GM19328 (cell line): ENCODE data around the gene RBM20.
A peak's percentile ranks its signal among the peaks of the same experiment; 100 is the strongest.

Source experiments
- ATAC-seq: cut with Tn5 transposase; IDR thresholded peaks from one replicate; pipeline ENCODE4 v1.9.1; 2021; ENCODE audit warnings: mild to moderate bottlenecking, moderate library complexity; ENCODE audit not compliant: unreplicated experiment

RBM20 gene

DNA sequence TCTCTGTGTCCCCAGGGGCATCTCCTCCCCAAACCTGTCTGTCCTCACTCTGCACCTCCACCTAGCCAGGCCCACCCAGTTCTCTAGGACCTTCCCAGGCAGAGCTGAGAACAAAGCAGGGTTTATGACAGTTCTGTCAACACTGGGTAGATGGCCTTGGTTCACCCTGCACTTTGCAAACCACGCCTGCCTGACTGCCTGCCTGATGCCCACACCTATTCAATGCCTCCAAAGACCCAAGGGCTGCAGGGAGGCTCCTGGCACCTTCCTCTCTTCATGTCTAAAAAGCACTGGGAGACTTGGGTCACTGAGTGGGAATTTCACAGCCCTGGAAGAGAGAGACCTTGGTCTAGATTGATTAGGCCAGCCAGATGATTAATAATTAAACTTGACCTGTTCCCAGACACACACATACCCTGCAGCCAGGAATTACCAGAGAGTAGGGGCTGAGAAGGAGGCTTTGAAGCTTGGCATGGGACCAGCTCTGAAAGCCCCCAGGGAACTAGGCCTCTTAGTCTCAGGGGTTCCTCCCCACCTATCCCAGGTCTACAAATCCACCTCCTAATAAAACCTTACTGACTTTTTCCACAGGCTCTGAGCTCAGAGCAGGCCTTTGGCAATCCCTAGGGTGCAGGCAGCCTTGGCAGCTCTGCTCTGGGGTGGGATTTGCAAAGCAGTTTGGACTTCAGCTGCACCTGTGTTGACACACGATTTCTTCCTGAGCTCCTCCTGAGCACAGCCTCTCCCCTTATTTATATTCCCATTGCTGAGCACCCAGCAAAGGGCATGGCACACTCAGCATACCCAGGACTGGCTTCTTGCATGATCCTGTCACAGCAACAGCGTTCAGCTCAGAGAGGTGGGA lies 201.9 kb downstream of the RBM20 start:
- ATAC-seq, result no peak

DNA sequence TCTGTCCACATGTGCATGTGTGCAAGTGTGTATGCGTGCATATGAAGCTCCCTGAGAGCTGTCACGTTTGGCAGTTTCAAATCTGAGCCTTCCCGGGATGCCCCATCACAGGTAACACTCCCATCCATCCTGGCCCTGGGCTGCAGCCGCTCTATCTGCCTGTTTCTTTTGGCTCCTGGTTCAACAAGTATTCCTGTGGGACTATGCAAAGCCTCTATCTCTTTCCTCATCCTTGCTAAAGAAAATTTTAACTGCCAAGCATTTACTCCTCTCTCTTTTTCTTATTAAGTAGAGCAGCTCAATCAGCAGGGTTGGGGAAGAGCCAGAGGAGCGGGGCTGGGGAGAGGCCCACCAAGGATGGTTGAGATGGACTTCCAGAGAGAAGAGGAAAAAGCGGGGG lies 203.2 kb downstream of the RBM20 start:
- ATAC-seq, result no peak

DNA sequence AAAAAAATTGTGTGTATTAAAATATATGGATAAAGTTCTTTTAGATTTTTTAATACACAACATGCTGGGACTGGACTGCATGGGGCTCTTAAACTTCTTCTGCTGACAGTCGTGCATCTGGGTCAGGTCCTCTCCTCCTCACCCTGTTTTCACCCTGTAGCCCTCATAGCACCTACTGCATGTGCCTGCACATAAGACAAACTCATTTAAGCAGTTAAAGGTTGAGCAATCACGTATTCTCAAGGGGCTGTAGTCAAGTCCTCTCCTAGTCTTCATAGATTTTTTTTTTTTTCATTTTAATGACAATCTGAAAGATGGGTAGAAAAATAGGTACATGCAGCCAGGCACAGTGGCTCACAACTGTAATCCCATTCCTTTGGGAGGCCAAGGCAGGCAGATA lies 204.0 kb downstream of the RBM20 start:
- no peak for ATAC-seq

DNA sequence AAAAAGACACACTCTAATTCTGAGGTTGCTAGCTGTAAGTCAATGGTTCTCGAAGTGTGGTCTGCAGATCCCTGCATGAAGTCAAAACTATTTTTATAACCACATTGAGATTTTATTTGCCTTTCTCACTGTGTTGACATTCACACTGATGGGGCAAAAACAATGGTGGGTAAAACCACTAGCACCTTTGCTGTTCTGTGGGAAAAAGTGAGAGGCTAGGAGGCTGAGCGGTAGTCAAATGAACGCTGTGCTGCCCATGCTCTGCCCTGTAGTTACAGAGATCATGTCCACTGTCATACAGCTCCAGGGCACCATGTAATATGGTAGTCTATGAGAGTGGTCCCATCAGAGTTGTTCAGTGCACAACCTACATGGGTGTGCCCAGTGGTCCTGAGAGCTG lies 206.0 kb downstream of the RBM20 start:
- ATAC-seq, result no peak

DNA sequence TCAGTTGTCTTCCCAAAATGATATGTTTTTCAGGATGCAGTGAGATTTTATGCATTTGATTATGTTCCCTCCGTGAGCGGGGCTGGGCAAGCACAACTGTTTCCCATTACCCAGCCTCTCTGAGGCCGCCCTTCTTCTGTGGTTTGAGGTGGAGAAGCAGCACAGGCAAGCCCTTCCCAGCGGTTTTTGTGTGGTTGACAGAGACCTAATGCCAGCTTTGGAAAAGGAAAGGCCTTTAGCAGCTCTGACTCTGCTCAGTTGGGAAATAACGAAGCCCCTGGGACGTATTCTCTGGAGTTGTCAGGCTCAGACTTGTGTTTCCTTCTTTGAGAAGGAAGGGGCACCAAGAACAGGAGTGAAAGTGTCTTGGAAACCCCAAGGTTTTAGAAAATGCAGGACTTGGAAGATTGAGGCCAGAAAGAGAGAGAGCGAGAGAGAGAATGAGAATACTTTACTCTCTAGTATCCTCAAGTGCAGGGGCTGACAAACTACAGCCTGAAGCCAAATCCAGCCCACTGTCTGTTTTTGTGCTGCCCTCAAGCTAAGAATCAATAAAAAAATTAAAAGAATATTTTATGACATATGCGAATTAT lies 207.0 kb downstream of the RBM20 start:
- no peak for ATAC-seq

DNA sequence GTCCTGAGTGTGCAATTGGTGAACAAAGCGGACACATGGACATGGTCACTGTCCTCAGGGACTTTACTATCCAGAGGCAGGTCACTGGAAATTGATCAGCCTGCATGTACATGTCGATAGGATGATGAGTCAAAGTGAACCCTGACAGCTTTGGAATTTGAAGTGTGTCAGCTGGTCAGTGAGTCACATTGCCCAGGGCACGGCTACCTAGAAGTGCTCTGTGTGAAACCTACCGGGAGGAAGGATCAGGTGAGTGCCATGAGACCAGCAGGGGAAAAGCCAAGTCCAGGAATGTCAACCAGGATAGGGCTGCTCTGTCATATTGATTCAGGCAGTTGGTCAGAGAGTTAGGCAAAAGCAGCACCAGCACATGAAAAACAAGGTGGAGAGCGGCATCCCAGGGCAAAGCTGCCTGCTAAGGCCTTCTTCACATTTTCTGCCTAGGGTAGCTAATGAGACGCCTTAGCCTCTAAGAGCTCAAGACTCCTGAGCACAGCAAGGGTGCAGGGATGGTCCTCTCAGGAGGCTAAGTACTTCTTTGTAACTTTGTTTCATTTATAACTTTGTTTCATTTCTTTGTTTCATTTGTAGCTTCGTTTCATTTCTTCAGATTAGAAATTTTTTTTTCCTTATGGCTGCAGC lies 208.2 kb downstream of the RBM20 start:
- no peak for ATAC-seq

DNA sequence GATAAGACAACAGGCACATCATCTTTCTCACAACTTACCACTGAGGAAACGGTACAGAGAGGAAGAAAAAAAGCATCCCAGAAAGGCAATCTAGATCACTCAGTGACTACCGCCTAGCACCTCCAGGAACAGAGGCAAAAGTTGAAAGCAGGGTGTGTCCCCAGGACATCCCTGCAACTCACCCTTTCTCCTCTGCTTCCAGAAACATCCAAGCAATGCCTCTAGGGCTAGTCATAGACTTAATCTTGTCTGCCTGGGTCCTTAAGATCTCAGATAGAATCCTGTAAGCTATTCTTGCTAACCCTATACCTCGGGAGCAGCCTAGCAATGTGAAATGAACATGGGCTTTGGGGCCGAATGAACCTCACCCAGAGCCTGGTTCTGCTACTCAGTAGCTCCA lies 208.8 kb downstream of the RBM20 start:
- no peak for ATAC-seq

DNA sequence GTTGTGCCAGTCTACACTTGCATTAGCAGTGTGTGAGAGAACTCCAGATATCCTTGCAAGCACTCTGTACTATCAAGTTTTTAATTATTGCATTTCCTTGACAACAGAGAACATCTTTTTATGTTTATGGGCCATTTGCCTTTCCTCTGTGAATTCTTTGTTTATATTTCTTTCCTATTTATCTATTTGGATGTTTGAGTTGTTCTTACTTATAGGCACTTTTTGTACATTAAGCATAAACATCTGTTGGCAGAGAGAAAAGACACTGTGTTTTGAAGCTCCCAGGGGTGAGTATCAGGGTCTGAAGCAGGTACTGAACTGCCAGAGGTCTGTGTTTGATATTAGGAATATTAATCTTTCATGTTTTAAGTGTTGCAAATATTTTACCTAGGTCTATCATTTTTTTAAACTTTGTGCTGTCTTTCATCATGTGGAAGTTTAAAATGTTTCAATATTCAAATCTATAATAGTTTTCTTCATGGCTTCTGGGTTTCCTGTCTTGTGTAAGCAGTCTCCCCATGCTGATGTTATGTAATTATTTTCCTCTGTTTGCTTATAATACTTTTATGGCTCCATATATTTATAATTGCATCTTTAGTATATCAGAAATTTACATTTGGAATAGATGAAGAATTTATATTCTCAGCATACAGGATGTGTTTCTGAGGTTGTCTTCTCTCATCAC lies 209.9 kb downstream of the RBM20 start:
- ATAC-seq, result no peak

DNA sequence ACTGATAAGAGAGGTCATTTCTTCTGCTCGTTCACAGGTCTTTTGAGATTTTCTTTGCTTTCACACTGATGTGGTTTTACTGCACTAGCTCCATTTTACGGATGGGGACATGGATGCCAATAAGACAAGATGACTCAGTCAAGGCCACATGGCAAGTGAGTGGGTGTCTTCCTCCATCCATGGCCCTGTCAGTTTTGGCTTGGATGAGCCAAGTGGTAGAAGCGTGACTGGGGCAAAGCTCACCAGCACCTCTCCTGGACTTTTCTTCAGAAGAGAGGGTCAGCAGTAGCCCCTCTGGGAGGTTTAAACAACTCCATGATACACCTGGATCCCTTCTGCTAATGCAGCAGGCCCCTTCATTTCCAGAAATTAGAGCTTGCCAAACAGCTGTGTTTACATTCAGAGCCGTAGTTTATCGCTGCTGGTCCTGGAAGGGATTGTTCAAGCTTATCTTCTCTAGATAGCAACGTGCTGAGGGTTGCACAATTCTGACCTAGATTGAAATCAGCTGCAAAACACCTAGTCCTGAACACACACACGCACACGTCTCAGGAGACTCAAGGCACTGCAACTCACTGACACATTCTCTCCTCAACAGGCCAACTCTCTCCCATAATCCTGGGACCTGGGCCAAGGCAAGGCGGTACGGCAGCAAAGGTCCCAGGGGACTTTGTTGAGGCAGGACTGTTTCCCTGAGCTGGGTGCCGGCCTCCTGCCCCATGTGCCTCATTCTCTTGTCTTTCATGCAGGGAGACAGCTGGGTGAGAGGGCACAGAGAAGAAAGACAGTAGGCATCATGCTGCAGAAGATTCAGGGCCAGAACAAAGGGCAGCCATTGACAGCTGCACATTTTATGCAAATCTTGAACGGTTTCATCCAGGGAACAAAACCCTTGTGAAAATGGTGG lies 213.4 kb downstream of the RBM20 start:
- no peak for ATAC-seq

DNA sequence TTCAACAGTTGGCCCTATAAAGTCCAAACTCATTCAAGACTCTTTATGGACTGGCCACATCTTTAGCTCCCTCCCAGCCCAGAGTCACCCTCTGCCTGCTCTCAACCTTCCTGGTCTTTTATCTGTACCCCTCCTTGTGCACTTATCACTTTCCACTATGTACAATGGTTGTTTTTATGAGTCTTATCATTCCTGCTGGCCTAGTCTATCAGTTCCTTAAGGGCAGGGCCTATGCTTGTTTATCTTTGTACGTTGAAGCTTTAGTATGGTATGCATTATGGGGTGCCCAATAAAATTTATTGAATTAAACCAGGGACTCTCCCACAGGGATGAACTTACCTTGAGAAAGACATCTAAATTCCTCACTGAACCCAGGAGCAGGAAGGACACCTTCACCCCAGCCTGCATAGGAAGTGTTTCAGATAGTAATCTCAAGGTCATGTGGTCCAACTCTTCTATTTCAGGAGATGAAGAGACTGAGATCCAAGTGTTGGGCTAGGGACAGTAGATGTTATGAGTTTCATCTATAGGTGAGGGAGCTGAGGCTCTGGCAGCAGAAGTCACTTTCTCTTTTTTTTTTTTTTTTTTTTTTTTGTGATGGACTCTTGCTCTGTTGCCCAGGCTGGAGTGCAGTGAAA lies 214.3 kb downstream of the RBM20 start:
- no peak for ATAC-seq

DNA sequence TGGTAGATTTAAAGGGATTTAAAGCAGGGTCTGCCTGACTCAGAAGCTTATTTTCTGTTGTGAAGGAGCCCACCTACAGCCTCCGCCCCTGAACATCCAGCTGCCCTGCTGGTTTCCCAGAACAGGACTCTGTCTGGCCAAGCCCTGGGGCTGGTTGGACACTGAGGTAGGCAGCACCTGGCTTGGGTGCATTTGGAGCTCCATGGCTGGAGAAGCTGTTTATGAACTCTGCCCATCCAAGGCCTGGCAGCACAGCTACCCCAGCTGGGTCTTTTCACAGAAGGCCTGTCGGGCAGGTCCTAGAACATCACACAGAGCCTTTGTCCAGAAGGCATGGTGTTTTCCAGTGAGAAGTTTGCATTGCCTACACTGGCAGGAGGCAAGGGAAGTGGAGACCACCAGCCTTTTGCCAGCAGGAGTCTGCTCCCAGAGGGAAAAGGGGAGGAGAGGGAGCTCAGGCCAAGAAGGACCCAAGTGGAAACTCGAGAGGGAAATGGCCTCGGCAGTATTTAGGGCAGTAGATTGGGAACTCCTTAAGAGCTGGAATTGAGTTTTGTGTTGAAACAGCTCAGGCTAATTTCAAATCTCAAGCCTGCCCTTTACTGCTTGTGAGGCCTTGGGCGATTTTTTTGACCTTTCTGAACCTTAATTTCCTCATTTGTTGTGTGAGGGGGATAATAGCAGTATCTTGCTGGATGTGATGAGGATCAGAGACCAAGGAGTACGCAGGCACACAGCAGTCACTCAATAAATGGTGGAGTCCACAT lies 215.3 kb downstream of the RBM20 start:
- ATAC-seq, result no peak

DNA sequence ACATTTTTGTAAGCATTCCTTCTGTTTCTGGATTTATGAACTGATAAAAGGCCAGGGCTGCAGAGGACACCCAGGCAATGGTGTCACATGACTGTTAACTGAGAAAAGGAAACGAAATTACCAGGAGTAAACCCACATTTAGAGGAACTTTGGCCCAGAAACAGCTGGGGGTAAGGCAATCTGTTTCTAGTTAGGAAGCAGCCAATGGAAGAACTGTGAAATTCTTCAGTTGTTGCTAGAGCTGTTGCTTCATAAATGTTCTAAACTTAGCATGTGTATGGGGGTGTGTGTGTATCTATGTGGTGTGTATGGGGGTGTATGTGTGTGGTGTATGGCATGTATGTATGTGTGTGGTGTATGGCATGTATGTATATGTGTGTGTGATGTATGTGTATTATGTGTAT lies 215.8 kb downstream of the RBM20 start:
- no peak for ATAC-seq

DNA sequence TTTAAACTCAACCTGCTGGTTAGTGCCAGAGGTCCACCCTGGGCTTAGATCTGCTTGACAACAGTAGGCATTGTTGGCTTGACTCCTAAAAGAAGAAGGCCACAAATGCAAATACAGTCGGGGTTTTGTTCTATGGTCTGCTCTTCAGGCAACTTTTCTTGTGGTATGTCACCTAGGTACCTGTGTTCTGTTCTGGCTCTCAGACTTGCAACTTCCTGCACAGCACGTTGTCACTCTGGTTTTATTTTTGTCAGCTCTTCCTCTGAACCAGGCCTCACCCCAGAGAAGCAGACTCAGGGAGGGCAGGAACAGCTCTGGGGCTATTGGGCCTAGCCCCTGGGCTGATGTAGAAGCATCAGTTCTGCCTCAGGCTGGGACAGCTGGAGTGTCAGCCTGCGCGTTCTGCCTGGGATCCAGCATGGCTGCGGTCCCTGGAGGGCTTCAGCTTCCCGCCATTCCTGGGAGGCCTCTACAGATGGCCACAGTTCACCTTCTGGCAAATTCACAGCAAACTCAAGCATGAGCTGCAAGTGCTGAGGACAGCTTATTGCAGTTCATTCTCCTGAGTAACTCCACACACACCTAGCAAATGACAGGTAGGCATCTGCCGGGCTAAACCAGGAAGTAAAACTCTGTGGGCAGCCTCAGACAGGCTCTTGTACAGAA lies 216.6 kb downstream of the RBM20 start:
- ATAC-seq, result peak; percentile 56

DNA sequence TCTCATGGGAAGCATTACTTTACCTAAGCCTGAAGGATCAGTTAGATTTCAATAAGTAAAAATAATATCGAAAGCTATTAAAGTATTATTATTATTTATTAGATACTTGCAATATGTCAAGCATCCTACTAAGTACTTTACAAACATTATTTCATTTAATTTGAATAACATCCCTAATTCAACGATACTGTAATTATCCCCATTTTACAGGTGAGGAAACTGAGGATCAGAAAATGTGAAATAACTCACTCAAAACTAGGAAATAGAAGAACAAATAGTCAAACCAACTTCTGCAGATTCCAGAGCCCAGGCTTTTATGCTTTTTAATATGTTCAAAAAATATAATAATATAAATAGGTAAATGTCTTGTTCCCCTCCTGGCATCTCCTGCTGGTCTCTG lies 217.3 kb downstream of the RBM20 start:
- ATAC-seq, result no peak

DNA sequence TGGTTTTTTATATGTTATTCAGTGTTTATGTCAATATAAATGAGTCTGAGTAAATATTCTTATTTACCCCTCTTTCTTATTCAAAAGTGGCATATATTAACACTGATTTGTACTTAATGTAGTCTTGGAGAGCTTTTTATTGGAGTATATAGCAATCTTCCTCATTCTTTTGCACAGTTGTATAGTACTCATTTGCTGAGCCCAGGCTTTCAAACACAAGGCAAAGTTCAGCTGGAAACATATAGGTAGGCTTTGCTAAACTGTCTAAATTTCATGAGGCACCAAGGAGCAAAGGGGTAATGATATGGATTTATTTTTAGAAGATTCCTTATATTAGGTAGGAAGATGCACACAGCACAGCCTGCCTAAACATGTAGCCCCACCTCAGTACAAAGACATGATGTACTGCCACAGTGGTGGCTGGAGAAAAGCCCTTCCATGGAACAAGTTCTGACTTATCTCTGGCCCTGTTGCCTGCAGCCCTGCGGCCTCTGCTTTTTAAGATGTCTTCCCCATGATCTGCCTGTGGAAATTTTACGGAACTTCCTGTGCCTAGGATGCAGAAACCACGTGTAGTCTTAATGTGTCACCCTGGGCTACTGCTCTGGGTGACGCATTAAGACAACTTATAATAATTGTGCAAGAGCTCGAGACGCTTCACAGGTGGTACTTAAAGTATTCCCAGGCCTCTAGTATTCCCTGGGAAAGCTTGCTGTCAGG lies 218.0 kb downstream of the RBM20 start:
- ATAC-seq, result no peak

DNA sequence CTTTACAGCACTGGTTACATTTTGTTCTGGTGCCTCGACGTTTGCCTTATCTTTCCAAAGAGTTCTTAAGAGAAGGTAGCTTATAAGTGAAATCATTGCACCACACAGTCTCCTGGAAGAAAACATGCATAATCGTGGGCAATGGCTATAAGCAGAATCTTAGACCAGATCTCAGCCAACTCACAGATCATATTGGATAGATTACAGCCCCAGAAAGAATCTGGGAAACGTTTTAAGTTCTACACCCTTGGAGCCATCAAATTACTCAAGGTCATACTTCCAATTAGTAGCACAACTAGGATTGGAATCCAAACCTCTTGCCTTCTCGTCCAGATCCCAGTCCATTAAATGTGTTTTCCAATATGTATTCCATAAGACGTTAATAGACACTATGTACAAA lies 218.8 kb downstream of the RBM20 start:
- ATAC-seq, result no peak

DNA sequence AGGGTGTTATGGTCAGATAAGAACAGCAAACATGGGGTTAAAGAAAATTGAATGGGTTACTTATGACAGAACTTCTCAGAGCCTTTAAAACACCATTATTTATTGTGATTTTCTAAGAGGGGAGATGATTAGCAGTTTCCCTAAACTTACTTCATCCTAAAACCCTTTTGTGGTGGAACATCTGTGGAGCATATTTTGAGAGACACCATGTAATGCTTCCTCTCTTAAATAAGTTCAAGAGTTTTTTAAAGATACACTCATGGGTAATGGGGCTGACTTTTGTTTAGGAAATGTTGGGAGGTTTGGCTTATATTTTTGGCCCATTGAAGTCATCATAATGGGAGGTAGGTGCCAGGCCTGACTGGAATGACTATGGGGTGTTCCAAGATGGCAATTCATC lies 219.2 kb downstream of the RBM20 start:
- ATAC-seq, result no peak

DNA sequence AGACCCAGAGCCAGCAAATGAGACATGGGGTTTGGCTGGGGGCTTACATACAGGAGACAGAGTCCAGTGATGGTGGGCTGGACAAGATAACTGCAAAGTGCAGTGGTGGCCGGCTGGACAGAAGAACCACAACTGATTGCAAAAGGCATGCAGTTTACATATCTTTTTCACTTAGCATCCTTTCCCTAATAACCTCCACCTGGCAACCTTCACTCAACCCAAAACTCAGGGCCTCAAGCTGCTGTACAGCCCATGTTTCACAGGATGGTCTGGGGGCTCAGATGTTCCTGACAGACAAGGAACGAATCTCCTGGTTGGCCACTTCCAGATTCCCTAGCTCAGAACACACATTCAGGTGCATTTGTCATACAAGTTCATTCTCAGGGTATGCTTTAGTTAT lies 219.8 kb downstream of the RBM20 start:
- ATAC-seq, result no peak
